HG03342 (cell line): ENCODE results near the gene SLC26A9.
"Not testable (repeated sequence)": the region's sequence is repeated elsewhere in the genome, so short reads cannot be mapped to it uniquely, and the experiment has no call there.

Experiments used
- ATAC-seq: cut with Tn5 transposase; IDR thresholded peaks from one replicate; pipeline ENCODE4 v1.9.1; 2021; ENCODE audit warnings: mild to moderate bottlenecking, moderate library complexity; ENCODE audit not compliant: unreplicated experiment

SLC26A9 gene

GRCh38 chr1:205896351-205896750, 46.9 kb downstream of the SLC26A9 start:
- ATAC-seq = no peak

GRCh38 chr1:205894119-205894518, 49.1 kb downstream of the SLC26A9 start:
- not testable (repeated sequence) for ATAC-seq

- ATAC-seq = not testable (repeated sequence)
Observed at GRCh38 chr1:205892175-205892574, 51.1 kb downstream of the SLC26A9 start.

- ATAC-seq = not testable (repeated sequence)
Observed at GRCh38 chr1:205891481-205891880, 51.8 kb downstream of the SLC26A9 start.

GRCh38 chr1:205890631-205891030, 52.6 kb downstream of the SLC26A9 start:
- not testable (repeated sequence) for ATAC-seq

GRCh38 chr1:205889706-205890105, 53.5 kb downstream of the SLC26A9 start:
- ATAC-seq = not testable (repeated sequence)

- ATAC-seq = not testable (repeated sequence)
Observed at GRCh38 chr1:205889006-205889405, 54.2 kb downstream of the SLC26A9 start.

- no peak for ATAC-seq
Observed at GRCh38 chr1:205883792-205884191, 59.5 kb downstream of the SLC26A9 start.

- ATAC-seq = no peak
Observed at GRCh38 chr1:205880923-205881322, 62.3 kb downstream of the SLC26A9 start.

GRCh38 chr1:205879974-205880373, 63.3 kb downstream of the SLC26A9 start:
- no peak for ATAC-seq

- no peak for ATAC-seq
Observed at GRCh38 chr1:205878026-205878425, 65.2 kb downstream of the SLC26A9 start.

- not testable (repeated sequence) for ATAC-seq
Observed at GRCh38 chr1:205873148-205873547, 70.1 kb downstream of the SLC26A9 start.

- no peak for ATAC-seq
Observed at GRCh38 chr1:205870236-205870635, 73.0 kb downstream of the SLC26A9 start.
